HL-60/S4 treated with retinoic acid at 250 ng/mL for 4 days and 3 days (cell line): Measurements from ENCODE around the gene USP47.

Experiments
- in situ Hi-C: fragments of 300-500 bp; cut with MboI; formaldehyde crosslinking; loops from 2 replicates; pipeline ENCODE4 v1.7.0; 2022; ENCODE audit warnings: low sequenced_read_pairs

Gene USP47

DNA sequence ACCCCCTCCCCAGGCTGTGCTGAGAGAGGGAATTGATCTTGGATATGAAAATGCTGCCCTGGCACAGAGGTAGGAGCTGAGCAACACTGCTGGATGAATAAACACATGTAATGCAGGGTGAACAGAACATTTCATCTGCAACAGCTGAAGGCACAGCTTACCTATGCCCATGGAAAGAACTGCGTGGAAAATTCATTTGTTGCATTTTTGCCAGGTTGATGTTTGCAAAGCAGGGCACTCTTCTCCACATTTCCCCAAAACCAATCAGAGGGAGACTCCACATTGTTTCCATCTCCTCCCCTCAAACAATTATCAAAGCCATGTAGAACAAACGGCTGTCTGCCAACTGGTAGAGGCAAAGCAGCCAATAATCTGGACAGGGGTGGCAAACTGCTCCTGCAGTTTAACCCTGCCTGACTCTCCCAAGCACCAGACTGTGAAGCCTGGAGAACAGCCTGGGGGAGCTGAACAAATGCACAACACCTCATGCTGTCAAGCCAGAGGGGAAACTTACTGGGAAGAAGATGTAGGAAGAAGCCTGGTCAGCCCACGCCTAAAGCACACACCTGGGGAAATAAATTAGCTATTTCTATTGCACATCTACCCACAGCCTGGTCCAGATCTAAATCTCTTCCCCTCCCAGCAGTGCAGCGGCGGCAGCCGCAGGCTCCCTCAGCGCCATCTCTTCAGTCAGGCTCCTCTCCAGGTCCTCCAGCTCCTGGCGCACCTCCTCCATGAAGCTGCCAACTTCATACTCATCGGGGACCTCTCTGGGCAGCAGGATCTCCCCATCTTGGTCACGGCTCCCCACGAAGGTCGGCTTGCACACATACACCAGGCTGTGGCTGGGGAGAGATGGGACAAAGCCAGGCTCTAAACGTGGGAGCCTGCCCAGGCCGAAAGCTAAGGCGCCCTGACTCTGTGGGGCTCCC, 122.3 kb downstream of the USP47 start:
- in situ Hi-C loops, result no loop called here

GRCh38 chr11:11964774-11965150, 123.0 kb downstream of the USP47 start:
- in situ Hi-C loops, result no loop called here

DNA sequence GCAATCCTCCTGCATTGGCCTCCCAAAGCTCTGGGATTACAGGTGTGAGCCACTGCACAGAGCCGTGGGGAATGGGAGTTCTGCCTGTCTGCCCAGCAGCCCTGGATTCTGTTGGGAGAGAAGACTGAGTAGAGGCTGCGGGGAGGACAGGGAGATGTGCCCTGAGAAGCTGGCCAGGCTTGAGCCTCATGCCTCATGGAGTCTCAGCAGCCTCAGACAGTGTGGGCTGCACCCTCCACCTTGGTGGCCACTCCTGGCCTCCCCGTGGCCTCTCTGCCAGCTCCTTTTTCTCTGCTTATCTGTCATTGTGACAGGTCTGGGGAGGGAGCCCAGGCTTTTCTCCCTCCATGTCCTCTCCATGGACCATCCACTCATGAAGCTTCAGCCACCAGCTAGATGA, 123.4 kb downstream of the USP47 start:
- in situ Hi-C loops, result no loop called here

GRCh38 chr11:11965656-11966353, 124.0 kb downstream of the USP47 start:
- in situ Hi-C loops, result no loop called here

GRCh38 chr11:11966354-11966741, 124.6 kb downstream of the USP47 start:
- in situ Hi-C loops, result no loop called here

DNA sequence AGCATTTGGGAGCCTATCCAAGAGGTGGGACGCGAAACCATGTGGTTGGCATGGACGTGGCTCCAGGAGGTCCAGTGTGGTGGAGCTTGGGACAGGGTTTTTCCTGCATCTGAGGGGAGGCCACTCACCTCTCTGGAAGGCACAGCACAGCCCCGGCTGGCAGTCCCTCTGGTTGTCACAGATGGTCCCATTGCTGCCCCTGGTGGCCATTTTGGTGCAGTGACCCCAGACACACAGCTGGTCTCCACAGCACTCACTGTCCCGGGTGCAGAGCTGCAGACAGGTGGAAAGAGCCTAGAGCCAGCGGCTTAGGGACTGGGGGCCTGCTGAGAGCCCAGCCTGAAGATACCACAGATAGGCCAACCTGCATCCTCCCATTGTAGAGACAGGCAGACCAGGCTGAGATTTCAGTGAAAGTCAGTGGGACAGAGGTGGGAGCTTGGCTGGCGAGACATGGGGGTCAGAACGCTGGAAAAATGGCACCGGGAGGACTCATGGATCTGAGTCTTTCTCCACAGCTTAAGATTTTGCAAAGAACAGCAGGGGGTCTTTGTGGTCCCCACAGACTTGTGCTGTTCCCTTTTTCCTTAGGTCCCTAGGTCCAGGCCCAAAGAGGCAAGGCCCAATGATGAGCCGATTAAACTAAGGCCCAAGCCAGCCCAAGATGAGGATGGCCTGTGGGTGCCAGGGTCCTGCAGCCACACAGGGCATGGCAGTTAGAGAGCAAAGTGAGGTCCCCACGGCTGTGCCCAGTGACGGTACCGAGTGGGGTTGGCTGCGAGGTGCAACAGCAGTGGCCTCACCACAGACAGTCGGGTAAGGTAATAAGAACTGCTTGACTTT, 125.3 kb downstream of the USP47 start:
- in situ Hi-C loops, result no loop called here

DNA sequence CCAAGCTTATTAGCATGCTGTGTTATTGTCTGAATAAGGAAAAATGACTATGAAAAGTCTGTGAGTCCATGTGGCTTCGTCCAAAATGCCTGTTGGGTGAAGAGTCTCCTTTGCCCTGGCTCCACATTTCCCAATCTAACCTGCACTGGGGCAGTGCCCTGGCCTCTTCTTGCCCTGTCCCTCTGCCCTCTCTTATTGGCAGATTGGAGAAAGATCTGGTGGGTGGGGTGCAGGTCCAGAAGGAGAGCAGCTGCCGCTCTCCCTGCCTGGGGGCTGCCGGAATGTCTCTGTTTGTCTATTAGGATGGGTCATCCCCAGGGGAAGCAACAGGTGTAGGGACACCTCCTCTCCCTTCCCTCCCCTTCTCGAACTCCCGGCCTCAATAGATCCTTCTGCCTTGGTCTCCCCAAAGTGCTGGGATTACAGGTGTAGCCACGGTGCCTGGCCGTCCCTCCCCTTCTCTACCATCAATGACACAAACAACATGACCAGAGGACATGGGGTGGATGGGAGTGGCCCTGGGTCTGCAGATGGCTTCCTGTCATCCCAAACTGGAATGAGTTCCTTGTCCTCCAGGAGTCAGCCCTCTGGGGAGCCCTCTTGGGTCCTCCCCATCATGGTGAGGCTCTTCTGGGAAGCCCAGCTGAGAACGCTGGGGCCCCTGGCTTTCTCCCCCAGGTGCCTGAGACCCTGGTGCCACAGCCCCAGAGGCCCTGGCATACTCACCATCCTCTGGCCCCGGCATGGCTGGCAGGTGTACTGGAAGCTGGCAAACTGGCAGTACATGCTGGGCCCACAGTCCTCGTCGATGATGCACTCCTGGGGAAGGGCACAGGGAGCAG, 126.1 kb downstream of the USP47 start:
- in situ Hi-C loops, result no loop called here

- in situ Hi-C loops, result no loop called here
Measured at GRCh38 chr11:11968511-11969280, 126.9 kb downstream of the USP47 start.

GRCh38 chr11:11969380-11970215, 127.8 kb downstream of the USP47 start:
- in situ Hi-C loops, result no loop called here

DNA sequence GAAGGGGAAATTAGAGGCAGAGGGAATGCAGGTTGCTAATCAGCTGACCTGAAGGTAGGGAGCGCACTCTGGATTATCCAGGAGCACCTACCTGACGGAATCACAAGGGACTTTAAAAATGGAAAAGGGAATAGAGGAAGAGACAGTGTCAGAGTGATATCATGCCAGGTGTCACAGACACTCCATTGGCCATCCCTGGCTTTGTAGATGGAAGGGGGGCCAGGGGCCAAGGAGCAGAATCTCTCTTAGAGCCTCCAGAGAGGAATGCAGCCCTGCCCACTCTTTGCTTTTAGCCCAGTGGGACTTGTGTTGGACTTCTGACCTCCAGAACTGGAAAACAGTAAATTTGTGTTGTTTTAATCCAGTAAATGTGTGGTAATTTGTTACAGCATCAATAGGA, 128.8 kb downstream of the USP47 start:
- in situ Hi-C loops, result no loop called here

DNA sequence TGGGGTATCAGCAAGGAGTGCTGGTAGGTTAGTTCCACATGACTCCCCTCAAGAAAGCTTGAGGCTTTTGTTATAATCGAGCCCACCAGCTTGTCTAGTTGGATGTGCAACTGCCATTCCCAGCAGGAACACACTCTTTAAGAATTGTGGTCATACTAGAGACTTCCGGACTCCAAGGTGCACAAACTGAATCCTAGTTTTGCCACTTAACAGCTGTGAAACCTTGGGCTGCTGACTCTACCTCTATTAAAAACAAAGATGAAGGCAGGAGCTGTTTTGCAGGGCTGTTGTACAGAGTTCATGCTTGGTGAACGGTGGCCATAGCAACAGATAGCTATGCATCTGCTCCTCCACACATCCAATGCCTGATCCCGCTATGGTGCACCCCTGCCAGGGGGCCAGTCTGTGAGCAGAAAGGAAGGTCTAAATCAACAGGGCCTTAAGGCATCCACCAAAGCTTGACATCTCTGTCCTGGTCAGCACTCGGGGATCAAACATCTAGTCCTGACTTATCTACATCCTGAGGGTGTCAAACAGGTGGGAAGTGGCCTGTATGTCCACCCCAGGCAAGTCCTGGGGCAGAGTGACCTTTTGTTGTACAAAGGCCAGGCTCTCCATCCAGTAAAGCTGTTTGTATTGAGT, 130.3 kb downstream of the USP47 start:
- in situ Hi-C loops, result no loop called here

DNA sequence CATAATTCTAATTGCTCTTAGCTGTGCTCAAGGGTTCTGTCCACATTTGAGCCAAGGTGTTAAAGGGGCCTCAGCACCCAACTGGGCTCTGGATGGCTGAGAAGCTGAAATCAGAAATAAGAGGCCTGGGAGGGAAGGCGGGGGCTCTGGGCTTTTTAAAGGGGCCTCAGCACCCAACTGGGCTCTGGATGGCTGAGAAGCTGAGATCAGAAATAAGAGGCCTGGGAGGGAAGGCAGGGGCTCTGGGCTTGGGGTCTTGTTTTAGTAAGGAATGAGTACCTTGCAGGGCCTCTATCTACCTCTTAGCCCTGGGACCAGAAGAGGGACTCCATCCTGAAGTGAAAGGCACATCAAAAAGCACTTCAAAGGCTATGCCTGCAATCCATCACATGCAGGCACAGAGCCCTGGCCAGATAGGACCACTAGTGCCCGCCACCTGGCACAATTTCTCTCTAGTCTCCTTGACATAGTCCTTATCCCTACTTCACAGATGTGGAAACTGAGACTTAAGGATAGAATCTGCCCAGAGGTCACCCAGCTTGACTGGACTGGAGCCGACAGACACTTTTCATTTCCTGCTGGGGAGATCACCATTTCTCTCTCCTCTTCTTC, 131.1 kb downstream of the USP47 start:
- in situ Hi-C loops, result no loop called here

DNA sequence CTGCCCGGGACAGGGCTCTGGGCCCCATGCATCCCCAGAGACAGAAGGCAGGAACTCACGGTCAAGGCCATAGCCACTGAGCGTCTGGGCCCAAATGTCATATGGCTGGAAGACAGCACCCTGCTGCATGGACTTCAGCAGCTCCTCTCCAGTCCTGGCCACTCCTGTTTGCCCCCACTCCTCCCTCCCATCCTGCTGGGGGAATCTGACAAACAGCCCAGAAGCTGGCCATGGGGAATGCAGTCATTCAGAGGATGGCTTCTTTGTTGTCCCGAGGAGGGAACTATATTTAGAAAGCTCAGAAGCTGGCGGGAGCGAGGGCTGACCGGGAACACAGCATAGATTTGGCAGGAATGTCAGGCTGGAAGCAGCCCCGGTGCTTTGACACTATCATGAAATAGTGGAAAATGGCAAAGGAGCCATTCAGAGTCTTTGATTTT, 131.6 kb downstream of the USP47 start:
- in situ Hi-C loops, result no loop called here

DNA sequence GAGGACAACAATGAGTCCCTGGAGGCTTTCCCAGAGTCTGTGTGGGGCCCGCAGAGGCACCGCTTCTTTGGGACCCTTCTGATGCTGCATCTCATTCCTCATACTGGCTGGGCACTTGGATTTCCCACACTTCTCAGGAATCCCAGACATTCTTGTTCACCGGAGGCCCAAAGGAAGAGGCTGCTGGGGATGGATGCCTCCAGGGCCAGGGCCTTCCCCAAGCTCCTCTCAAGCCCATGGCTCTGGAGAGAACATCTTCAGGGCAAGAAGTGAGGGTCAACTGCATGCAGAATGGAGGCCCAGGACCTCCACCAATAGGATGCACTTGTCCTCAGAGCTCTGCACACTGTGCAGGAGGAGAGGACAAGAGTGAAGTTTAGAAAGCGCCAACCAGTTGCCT, 132.1 kb downstream of the USP47 start:
- in situ Hi-C loops, result no loop called here

DNA sequence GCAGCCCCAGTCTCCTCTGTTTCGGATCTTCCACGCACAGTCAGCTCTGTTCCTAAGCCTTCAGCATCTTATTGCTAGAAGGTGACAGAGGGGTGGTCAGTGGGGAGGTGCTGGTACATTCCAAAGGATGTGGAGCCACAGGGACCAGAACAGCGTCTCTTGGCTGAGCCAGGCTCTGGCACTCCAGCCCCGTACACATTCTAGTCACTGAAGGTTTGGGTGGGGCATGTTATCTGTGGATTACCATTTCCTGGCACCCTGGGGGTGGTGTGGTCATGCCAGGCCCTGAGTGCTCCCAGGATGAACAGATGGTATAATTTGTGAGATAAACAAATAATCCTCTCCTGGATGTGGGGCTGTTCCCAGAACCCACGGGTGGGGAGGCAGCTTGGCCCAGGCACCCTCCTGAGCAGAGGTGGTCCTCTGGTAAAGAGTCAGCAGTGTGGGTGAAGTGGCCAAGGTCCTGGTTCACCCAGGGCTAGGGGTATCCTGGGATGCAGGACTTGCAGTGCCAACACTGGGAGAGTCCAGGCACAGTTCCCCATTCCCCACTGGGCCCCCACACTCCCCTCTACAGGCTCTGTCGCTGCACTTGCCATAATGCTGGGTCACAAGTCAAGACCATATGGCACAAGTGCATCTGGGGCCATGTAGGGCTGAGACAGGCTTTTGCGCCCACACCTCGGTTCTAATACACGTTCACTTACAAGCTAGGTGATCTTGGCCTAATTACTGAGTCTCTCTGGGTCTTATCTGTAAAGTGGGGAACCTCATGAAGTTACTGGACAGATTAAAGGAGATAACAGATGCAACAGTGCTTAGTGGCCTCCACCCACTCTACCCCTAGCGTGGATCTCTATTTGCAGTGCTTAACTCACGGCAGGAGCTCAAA, 133.7 kb downstream of the USP47 start:
- in situ Hi-C loops, result no loop called here

- in situ Hi-C loops, result no loop called here
Measured at GRCh38 chr11:11976481-11977127, 134.8 kb downstream of the USP47 start.
